Femur (tissue), 1 donor: ENCODE measurements around the gene HSH2D.
"Not testable (repeated sequence)": the region's sequence is repeated elsewhere in the genome, so short reads cannot be mapped to it uniquely, and the experiment has no call there.

Experiments
- DNase-seq: peaks from one replicate; pipeline ENCODE4 v3.0.0-alpha.2; 2017

The HSH2D gene, protein sequence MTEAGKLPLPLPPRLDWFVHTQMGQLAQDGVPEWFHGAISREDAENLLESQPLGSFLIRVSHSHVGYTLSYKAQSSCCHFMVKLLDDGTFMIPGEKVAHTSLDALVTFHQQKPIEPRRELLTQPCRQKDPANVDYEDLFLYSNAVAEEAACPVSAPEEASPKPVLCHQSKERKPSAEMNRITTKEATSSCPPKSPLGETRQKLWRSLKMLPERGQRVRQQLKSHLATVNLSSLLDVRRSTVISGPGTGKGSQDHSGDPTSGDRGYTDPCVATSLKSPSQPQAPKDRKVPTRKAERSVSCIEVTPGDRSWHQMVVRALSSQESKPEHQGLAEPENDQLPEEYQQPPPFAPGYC

DNA sequence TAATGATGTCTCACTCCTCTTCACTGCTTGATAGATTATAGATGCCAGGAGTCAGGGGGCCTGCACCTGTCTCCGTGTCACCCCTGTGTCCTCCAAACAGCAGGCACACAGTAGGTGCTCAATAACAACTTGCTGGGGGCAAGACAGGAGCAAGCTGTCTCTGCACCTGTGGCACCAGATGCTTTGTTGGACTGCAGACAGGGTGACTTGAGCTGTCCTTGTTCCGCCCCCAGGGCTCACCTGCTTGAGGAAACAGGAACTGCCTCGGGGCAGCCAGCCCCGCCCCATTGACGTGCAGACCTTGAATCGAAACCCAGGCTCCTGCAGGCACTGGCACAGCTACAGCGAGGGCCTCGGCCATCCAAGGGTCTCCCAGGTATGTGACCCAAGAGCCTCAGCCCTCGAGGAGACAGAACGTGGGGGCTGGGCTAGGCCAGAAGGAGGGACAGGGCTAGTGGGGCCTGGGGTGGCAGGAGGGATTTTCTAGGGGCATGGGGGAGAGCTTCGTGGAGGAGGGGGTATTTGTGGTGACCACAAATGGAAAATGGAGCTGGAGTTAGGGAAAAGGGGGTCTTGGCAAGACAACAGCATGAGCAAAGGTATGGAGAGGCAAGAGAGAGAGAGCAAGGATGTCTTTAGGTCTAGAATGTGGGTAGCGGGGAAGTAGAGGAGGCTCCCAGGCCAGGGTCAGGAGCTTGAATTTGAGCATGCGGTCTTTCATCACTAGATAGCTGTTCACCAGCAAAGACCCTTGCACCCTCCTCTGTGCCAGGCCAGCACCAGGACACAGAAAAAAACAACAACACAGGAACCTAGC is at the start of gene HSH2D:
TSS of gene HSH2D (plus strand) at position 287 of the 817 bp plus-strand sequence. CDS start 5,066 bp downstream, outside the sequence.
- peak; percentile 55 for DNase-seq

DNA sequence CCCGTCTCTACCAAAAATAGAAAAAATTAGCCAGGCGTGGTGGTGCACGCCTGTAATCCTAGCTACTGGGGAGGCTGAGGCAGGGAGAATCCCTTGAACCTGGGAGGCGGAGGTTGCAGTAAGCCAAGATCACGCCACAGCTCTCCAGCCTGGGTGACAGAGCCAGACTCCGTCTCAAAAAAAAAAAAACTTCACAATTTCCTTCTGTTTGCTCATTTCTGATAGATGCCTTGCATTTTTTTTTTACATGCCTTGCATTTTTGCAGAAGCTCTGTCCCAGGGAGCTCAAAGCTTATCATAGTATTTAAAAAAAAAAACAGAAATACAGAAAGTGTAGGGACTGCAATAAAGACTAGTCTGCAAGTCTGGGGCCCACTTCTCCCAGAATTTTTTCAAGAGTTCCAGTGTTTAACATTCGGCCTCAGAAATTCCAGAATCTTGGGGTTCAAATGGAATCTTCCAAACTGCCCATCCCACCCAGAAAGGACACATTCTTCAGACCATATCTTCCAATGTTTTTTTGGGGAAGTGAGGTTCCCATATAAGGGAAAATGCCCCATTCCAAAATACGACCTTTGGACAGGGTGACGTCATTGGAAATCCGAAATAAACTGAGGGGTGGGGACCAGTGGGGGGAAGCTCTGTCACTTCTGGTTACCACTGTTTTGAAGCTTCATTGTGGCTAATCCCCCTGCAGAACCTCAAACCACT is 49.0 kb upstream of the HSH2D start:
- DNase-seq, result no peak

DNA sequence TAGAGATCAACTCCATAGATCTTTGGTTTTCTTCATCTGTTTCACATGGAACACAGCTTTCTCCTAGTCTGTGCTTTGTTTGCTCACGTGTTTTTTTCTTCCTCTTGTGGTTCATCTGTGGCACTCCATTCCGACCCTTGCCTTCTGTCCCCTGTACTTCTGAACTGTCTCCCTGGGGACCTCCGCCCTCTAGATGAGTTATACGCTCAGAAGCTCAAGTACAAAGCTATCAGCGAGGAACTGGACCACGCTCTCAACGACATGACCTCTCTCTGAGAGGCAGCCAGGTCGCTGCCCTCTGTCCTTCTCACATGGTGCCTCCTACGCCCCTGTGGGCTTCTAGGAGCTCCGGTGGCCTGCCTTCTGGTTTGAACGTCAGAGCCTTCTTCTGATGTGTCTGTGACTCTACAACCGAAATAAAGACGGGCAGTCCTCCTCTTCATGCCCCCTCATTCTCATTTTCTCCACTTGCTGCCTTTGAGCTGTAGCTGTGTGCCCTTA is 48.4 kb upstream of the HSH2D start:
- DNase-seq, result no peak

DNA sequence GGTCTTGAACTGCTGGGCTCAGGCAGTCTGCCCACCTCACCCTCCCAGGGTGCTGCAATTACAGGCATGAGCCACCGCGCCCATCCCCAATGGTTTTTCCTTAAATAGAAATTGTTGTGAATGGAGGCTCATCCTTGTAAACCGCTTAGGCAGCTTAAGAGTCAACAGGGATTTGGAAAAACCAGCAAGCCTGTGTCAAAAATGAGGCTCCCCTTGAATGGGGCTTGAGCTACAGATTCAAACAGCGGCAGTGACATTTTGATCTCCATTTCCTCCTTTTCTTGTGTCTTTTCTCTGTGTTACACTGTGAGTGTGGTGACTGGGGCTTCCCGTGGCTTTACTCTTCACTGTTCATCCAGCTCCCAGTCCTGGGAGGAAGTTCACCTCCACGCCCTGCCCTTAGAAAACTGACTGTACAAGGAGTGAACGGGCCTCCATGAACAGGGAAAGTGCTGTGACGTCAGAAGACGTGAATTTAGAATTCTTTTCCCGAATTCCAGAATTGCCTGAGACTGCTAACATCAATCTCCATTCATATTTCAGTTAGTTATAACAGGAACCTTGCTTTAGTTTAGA is 47.1 kb upstream of the HSH2D start:
- DNase-seq, result no peak

DNA sequence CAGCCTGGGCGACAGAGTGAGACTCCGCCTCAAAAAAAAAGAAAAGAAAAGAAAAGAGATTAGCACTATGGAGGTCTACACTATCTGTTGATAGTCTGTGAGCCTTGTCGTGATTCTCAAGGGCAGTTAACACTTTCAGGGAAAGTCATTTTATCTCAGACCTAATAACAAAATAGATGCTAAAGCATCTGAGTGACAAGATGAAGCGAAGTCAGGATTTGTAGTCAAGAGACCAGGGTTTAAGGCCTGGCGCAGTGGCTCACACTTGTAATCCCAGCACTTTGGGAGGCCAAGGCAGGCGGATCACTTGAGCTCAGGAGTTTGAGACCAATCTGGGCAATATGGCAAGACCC is 45.1 kb upstream of the HSH2D start:
- DNase-seq, result no peak

DNA sequence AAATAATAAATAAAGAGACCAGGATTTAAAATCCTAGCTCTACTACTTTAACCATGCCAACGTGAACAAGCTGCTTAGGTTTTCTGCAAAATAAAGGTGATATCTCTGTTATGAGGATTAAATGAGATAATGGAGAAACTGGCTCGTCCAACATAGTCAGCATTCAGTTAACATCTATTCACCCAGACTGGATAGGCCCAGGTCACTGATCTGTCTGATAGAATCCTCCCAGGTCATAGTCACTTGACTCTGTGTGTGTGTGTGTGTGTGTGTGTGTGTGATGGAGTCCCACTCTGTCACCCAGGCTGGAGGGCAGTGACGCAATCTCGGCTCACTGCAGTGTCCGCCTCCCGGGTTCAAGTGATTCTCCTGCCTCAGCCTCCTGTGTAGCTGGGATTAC is 44.7 kb upstream of the HSH2D start:
- no peak for DNase-seq

DNA sequence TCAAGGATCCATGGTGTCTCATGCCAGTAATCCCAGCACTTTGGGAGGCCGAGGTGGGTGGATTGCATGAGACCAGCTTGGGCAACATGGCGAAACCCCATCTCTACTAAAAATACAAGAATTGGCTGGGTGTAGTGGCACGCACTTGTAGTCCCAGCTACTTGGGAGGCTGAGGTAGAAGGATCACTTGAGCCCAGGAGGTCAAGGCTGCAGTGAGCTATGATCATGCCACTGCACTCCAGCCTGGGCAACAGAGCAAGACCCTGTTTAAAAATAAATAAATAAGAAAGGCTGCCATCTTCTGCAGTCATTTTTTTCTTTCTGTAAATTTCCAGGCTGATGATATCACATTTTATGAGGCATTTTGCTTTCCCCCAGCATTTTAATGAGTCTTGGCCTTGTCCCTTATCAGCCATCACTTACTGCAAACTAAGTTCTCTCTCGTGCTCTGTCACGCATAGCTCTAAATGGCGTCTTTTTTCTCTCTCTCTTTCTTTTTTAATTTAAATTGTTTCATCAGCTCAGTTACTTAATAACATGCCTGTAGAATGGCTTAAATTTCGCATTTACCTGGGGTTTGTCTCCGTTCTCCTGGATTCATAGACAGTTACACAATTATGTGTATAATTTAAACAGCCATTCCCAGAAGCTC is 44.0 kb upstream of the HSH2D start:
- DNase-seq, result not testable (repeated sequence)

DNA sequence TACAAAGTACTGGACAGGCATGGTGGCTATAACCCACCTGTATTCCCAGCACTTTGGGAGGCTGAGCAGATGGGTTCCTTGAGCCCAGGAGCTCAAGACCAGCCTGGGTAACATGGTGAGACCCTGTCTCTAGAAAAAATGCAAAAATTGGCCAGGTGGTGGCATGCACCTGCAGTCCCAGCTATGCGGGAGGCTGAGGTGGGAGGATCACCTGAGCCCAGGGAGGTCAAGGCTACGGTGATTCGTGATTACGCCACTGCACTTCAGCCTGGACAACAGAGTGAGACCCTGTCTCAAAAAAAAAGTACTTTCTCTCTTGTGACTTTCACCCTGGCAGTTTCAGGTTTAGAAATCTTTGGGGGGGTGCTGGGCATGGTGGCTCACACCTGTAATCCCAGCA is 43.0 kb upstream of the HSH2D start:
- DNase-seq, result no peak

DNA sequence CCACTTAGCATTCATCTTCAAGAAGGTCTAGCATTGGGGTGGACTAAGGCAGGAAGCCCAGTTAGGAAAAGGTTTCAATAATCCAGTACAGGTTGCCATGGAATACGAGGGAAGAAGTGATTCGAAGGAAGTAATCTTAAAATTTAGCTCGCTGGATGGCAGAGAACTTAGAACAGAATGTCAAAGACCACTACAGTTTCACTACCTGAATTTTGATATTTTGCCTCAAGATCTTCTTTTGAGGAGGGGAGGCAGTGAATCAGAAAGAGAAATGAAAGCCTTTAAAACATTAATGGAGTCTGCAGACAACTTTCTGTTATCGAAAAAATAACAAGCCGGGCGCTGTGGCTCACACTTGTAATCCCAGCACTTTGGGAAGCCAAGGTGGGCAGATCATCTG is 38.8 kb upstream of the HSH2D start:
- no peak for DNase-seq

DNA sequence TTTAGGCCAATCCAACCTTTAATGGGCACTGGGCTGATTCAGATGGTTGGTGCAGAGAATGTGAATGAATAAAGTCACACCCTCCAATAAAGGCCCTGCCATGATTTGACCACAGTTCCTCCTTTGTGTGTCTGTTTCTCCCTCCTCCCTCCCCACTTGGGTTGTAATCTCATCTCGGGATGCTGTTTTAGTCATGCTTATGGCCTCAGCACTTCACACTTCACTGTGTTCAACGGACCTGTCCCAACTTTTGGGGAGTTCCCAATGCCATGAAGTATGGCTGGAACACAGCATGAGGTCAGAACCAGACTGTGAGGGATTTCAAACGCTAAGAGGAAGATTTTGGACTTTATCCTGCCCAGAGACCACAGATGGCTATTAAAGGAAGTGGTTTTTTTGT is 37.4 kb upstream of the HSH2D start:
- DNase-seq, result no peak

DNA sequence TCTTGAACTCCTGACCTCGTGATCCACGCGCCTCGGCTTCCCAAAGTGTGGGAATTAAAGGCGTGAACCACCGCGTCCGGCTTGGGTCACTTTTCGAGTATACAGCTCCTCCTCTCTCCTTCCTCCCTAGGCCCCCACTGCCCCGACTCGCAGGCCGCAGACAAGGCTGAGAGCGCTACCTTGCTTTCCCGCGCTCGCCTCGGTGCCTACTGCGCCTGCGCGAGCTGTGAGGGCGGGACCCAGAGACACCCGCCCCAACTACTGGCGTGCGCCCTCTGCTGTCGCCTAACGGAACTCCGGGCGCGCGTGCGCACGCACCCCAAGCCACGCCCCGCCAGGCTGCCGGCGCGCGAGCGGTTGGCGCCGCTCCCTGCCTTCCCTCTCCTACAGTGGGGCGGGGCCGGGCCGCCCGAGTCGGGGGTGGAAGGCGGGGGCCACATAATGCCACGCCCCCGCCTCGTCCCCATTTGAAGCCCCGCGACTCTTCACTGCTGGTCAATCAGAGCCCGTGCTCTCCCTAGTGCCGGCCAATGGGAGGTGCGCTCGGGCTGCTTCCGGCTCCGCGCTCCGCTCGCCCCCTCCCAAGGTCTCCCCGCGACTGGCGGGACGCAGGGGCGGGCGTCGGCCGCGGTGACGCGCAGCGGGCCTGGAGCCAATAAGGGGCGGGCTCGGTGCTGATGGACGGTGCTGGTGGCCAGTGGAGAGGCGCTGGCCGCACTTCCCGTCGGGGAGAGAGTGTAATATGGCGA is 32.2 kb upstream of the HSH2D start, which contains the start of gene RAB8A:
TSS of gene RAB8A (plus strand) at position 730 of the 749 bp plus-strand sequence. CDS start at position 743, 13 bp downstream.
- DNase-seq, result peak; percentile 100

DNA sequence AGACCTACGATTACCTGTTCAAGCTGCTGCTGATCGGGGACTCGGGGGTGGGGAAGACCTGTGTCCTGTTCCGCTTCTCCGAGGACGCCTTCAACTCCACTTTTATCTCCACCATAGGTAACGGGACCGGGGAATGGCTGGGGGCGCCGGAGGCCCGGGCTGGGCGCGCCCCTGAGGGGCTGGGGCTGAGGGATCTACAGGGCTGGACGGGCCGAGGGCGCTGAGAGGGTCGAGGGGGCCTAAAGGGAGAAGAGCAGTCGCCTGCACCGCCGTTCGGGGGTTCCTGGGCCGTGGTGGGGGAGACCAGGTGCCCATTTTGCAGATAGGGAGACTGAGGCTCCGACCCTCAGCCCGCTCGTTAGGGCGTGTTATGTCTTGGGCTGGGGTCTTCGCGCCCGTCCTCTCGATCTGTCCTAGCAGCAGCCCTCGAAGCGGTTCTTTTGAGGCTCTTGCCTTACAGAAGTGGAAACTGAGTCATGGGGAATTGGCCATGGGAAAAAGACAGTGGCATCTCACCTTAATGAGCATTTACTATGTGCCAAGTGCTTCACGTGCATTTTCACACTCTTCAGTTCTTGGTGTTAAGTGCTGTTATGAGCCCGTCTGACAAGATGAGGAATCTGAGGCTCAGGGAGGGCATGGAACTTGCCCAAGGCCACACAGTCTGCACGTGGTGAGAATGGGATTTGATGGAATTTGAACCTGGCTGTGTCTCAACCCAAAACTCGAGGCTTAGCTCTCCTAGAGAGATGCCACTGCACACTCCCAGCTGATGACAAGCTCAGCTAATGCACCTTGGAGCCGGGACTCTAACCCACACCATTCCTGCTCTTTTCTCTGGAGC is 31.4 kb upstream of the HSH2D start:
- no peak for DNase-seq

DNA sequence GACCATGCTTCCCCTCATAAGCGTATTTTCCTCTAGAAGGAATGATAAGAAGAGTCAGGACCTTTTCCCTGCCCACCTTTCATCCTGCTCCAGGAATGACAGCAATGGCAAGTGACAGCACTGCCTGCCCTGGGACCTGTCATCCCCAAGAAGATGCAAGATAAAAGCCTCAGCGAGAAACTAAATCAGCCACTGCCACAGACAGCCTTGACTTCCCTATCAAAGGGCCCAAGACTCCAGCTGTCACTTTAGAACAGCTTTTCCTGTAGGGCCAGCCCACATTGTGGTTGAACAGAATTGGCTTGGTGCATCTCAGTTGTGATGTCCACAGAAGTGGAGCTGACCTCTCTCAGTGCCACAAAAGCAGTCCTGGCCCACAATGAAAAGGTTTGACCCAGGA is 30.7 kb upstream of the HSH2D start:
- no peak for DNase-seq

DNA sequence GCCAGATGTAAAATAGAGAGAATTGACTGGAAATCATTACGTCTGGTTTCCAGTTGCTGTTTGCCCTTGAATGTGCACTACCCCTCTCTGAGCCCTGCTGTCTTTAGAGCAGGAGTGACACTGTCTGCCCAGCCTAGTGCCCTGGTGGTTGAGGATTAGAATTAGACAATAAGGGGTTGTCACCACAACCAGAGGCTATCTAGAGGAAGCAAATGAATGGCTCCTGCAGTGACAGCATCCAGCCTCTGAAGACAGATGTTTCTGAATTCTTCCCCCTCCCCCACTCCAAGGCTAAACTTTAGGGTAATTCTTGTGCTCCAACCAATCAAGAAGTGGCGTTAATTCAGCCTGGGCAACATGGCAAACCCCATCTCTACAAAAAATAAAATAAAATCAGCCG is 29.8 kb upstream of the HSH2D start:
- DNase-seq, result no peak

DNA sequence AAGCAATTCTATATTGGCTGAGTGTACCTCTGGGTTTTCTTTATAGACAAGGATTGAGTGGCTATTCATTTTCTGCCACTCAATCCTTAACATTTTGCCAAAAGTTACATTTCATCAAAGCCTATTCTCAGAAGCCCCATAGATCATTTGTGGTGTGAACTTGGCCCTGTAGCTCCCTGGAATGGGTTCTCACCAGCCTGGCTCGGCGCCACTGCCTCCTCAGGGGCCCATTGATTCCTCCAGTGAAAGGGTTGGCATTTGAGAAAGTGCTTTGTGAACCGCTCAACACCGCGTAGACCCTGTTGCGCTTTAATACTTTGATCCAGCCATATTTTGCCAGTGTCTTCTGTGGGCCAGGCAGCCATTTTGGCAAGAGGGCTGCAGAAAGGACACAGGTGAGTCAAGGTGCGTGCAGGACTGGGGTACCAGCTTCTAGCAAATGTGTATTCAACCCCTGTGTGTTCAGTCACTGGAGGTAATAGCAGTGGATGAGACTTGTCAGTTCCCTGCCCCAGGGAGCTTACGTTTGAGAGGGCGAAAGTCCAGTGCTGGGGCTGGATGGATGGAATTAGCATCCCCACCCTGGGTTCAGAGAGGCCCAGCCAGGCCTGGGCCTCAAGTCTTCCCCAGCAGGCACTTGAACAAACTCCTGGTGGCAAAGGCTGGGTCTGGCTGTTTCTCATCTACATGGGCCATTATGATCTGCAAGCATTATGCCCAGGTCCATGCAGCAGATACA is 28.0 kb upstream of the HSH2D start:
- DNase-seq, result no peak

DNA sequence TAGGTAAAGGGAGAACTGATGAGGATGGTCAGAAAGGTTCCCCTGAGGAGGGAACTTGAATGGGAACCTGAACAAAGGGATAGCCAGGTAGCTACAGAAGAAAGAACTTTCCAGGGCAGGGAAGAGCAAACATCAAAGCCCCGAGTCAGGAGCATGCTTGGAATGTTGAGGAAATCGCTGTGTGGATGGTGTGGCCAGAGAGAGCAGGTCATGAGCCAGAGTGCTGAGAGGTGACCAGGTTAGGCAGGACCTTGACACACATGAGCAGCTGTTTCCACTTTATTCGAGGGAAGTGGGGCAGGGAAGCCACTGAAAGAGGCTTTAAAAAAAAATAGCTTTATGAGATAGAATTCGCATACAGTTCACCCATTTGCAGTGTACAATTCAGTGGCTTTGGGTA is 27.4 kb upstream of the HSH2D start:
- no peak for DNase-seq

DNA sequence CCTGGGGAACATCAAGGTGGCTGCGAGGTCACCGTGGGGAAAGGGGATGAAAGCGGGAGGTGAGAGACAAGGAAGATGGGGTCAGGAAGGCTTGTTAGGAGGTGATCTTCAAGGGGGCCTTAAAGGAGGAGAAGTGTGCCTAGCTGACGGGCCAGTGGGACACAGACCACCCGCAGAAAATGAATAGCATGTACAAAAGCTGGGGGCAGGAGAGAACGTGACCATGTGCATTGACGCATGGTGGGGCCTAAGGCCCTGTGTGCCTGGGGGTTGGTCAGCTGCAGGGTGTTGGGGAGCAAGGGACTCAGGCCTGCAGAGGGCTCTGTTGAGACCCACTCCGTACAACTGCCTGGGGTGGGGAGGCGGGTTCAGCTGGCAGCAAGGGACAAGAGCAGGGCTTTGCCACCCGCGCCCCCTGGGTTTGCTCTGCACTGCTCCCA is 25.9 kb upstream of the HSH2D start:
- no peak for DNase-seq

DNA sequence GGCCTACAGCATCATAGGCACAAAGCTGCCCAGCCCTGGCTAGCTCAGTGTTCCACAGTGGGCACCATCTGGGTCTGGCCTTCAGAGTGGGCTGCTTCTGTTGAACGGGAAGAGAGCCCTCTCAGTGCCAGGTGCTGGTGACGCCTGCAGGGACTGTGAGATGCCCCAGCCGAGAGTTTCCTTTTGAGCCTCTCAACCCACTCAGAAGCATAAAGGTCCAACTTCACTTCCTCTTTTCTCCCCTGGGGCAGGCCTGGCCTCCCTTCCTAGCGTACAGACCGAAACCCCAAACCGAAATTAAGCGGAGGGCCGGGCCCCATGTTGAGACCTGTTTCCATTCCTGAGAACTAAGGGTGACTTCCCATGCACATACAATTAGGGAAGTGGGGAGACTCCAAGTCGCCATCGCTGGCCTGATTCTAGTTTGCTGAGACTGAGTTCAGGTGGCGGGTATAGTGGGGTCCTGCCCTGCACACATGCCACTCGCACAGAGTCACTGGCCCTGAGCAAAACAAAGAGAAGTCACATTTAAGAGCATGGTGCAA is 24.9 kb upstream of the HSH2D start:
- no peak for DNase-seq

DNA sequence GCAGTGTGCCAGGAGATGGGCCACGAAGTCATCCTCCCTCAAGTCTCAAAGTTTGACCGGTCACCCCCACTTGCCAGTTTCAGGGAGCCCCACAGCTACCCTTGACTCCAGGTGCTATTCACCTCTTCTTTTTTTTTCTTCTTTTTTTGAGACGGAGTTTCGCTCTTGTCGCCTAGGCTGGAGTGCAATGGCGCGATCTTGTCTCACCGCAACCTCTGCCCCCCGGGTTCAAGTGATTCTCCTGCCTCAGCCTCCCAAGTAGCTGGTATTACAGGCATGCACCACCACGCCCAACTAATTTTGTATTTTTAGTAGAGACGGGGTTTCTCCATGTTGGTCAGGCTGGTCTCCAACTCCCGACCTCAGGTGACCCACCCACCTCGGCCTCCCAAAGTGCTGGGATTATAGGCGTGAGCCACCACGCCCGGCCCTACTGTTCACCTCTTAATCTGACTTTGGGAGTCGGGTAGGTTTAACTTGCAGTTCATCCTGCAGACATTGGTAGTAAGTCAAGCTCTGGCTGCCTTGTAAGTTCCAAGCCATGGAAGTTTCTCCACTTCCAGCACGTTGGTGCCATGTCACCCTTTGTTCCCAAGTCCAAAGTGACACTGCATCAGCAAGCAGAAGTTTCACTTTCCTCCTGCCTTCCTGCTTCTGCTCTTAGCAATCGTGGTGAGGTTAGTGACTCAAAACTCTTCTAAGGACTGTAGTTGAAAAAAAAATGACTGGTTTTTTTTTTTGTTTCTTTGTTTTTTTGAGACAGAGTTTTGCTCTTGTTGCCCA is 24.2 kb upstream of the HSH2D start:
- DNase-seq, result not testable (repeated sequence)
